Measurements from ENCODE around the gene P4HA3.

P4HA3 gene

GRCh38 chr11:74262725-74263124, 48.7 kb downstream of the P4HA3 start:
- no peak for DNase-seq

DNA sequence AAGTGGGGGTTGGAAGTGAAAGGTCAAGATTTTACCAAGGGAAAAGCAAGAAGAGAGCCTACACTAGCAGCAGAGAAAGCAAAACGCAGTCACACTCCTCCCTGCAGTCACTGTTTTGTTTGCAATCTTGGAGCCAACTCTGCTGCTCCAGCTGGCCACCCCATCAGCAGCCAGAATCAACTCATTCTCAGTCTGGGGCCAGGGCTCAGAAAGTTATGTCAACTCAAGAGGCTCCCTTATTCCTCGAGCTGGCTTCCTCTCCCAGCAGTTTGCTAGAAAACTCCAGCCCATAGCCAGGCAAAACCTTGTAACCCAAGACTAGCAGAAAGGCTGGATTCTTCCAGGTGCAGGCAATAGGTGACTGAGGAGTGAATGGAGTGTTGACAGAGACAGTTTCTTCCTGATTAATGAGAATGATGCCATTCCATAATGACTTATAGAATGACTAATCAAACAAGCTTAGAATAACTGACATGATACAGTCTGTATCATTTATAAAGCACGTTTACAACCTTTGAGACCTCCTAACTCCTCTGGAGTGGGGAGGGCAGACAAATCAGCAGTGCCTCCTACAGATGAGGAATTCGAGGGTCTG, 53.4 kb downstream of the P4HA3 start:
- DNase-seq = no peak

DNA sequence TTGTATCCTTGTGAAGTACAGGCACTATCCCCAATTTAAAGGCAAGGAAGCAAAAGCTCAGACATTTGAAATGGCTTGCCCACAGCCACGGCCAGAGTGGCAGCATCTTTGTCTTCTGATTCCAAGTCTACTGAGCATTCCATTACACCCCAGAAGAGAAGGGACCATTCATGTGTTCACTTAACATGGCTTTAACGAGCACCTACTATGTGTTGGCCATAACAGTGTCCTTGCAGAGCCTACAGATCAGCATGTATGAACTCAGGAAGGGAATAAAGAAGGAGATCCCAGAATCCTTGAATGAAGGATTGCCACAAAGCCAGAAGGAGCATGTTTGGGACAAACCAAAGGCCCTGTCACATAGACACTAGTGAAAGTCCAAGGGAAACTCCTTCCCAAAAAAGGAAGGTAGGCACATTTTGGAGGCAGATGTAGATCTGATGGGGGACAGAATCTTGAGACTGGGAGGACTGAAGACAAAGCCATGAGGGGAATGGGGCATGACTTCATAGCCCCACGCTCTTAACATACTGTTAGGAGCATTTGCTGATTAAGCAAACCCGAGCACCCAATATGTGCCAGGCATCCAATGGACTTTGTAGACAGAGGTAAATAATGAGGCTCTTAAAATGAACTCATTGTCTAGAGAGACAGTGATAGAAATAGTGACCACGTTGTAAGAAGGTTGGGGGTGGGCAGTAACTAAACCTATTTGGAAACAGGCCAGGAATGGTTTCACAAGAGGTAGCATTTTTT, 54.9 kb downstream of the P4HA3 start:
- no peak for DNase-seq

DNA sequence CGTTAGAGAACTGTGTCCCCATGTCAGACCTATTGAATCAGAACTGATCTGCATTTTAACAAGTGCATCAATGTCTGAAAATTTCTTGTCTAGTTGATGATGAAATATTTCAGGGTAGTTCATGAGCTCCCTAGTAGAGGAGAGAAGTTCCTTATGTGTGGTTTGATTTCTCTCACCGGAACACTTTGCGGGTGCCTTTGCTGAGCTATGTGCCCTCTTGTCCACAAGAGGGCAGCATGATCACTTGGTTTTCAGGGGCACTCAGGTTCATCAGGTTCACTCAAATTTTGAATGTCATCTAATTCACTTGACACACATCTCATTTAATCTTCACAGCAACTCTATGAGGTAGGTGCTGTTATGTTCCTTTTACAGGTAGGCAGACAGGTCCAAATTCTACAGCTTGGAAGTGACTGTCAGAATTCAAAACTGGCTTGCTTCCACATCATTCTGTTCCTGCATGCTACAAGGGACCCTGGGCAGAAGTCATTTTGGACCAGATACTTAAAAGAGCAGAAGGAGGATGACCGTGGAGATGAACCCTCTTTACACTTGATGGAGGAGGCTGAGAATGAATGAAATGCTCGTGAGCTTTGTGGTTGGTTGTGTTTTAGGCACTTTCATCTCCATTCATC, 55.6 kb downstream of the P4HA3 start:
- peak; percentile 49 for DNase-seq

DNA sequence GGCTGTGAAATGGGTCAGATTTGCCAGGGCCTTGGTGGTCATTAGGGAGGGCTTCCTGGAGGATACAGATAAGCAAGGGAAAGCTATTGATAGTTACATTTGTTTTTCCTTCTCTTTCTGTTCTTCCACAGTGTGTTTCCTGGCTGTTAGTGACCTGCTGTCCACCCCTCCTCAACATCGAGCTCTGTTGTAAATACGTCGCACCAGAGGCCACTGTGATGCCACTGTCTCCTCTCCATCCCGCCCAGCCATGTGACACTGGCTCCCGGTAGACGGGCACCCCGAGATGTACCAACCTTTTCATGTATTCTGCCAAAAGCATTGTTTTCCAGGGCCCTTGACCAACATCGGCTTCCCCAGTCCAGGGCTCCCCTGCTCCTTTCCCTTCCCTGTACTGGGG, 58.1 kb downstream of the P4HA3 start:
- no peak for DNase-seq

DNA sequence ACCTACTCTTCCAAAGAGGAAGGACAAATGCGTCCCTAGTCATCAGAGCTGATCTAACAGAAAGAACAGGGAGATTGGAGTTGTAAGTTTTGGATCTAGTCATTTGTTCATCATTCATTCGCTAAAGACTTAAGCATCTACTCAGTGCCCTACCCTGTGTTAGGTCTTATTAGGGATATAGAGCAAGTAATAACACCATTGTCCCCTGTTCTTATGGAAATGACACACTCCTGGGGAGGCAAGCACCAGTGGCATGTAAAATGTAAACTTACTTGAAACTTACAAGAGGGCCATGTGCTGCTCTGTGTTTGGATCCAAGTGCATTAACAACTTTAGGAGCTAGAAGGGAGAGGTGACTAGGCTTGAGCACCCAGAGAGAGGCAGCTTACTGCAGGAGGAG, 61.9 kb downstream of the P4HA3 start:
- DNase-seq = no peak

DNA sequence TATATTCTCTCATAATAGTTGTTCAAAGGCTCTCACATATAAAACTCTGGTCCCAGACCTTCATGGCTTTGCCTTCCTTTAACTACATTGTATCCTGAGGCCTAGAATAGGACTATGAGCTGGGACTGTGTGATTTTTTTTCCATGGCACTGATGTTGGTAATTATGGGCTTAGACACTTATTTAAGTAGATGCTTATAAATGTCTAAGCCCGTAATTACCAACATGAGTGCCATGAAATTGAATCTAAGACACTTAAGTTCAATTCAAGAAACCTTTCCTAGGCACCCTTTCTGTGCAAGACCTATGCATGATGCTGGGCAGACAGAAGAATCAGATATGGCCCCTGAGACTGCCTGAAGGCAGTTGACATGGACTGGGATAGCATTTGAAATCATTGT, 63.0 kb downstream of the P4HA3 start:
- DNase-seq = no peak

GRCh38 chr11:74238243-74238642, 73.2 kb downstream of the P4HA3 start:
- no peak for DNase-seq

GRCh38 chr11:74237541-74237940, 73.9 kb downstream of the P4HA3 start:
- DNase-seq = no peak

- DNase-seq = no peak
Observed at GRCh38 chr11:74235121-74235520, 76.3 kb downstream of the P4HA3 start.

DNA sequence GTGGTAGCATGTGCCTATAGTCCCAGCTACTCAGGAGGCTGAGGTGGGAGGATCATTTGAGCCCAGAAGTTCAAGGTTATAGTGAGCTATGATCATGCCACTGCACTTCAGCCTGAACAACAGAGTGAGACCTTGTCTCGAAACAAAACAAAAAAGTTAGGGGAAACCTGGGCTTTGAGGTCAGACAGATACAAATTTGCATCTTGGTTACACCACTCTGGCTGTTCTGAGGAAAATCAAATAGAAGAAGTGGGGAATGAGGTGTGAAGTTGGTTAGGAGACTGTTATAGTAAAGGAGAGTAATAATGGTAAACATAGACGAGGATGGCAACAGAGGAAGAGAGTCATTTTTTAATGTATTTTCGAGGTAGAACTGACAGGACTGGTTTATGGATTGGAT, 77.8 kb downstream of the P4HA3 start:
- DNase-seq = no peak

- DNase-seq = no peak
Observed at GRCh38 chr11:74232311-74232950, 79.0 kb downstream of the P4HA3 start.

- DNase-seq = no peak
Observed at GRCh38 chr11:74226907-74227306, 84.5 kb downstream of the P4HA3 start.

DNA sequence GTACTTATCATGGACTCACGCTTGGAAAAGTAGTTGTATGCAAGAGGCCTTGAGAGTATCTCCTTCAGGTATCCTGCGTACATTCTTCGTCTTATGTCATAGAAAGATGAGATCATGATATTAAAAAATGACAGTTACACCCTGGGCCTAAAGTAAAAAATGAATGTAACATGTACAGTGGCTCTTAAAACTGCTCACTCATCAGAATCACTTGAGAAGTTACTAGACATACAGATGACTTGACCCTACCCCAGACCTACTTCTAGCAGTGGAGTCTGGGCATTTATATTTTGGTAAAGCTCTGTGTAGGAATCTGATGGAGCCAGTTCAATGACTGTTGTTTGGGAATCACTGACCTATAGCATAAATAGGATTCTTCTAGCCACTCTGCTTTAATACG, 85.9 kb downstream of the P4HA3 start:
- no peak for DNase-seq

DNA sequence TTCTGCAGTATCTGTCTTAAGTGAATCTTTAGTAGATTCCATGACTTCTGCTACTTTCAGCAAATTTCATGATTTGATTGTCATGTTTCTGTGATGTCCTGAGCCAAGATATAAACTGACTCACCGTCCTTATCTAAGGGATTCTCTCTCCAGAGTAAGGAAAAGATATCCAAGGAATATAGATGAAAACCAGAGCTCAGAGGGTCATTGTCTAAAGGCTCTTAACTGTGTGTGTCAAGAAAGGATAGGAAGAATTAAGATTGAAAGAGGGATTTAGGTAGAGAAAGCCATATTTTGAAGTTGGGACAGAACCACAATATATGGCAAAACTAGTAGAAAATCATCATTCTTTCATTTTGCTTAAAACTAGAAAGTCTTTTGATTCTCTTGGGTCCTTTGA, 89.6 kb downstream of the P4HA3 start:
- DNase-seq = no peak

GRCh38 chr11:74220376-74220775, 91.1 kb downstream of the P4HA3 start:
- no peak for DNase-seq
